Naive thymus-derived CD8-positive, alpha-beta T cell (primary cell): ENCODE results near the gene GJD3. TPM values are rescaled to one million over a fixed set of nuclear protein-coding genes. Genes with fewer than 3 reads are reported as not detected.
"Not testable (repeated sequence)": the region's sequence is repeated elsewhere in the genome, so short reads cannot be mapped to it uniquely, and the experiment has no call there.

Experiments used
- ATAC-seq, 2 donors: fragments of 150-1000 bp; cut with Tn5 transposase in 1 of 2; sonication (Bioruptor Pico), chemical (Tn5 transposase) in 1 of 2; 1 replicate in 1 of 2; 2 replicates in 1 of 2; pipeline ENCODE4 v1.10.0; 2021; ENCODE audit warnings: mild to moderate bottlenecking in 2 of 2, moderate library complexity in 2 of 2
- POLR2A ChIA-PET: fragments of 350-600 bp; sonication (Branson Sonifier 250); formaldehyde crosslinking; loops from one replicate; lab custom pipeline; 2021; ENCODE audit warnings: antibody characterized with exemption; lab: Charles Lee
- DNase-seq, 10 donors: peaks; one replicate each; pipeline versions ENCODE4 v3.0.0 to v3.0.0-alpha.2; 2020 to 2022
- H3K27ac Mint-ChIP-seq, 10 donors: one replicate each; pipeline ENCODE4 v1.8.0; 2020 to 2022; ENCODE audit warnings: mild to moderate bottlenecking in 10 of 10, mixed read lengths in 10 of 10, moderate library complexity in 4 of 10, inconsistent platforms in 1 of 10
- H3K27me3 Mint-ChIP-seq, 5 donors: one replicate each; pipeline ENCODE4 v1.8.0; 2021 to 2022; ENCODE audit warnings: mixed read lengths in 5 of 5
- H3K36me3 Mint-ChIP-seq, 3 donors: one replicate each; pipeline ENCODE4 v1.8.0; 2020 to 2022; ENCODE audit warnings: mixed read lengths in 3 of 3, mild to moderate bottlenecking in 2 of 3, inconsistent platforms in 1 of 3
- H3K4me1 Mint-ChIP-seq, 4 donors: one replicate each; pipeline ENCODE4 v1.8.0; 2021 to 2022; ENCODE audit warnings: mixed read lengths in 4 of 4
- H3K4me3 Mint-ChIP-seq, 10 donors: one replicate each; pipeline ENCODE4 v1.8.0; 2020 to 2022; ENCODE audit warnings: mild to moderate bottlenecking in 10 of 10, mixed read lengths in 10 of 10, moderate library complexity in 6 of 10, inconsistent platforms in 1 of 10
- H3K9me3 Mint-ChIP-seq, 9 donors: one replicate each; pipeline ENCODE4 v1.8.0; 2020 to 2022; ENCODE audit warnings: mixed read lengths in 9 of 9, mild to moderate bottlenecking in 3 of 9, inconsistent platforms in 1 of 9, moderate library complexity in 1 of 9
- polyA plus RNA-seq, 3 donors: library from polyadenylated mRNA; unstranded; fragments of 300-500 nt; fragmentation: Illumina TruSeq; gene quantifications; one replicate each; pipeline ENCODE4 v1.2.3, GENCODE V29; 2021
- total RNA-seq, 8 experiments: library from RNA in 2 of 8; stranded (reverse) in 2 of 8; gene quantifications; one replicate each; pipeline ENCODE4 v1.2.3 and lab custom pipeline; 2021 to 2026

Gene GJD3
- total and polyA plus RNA-seq, 5 experiments from 2014 or later: not detected

DNA sequence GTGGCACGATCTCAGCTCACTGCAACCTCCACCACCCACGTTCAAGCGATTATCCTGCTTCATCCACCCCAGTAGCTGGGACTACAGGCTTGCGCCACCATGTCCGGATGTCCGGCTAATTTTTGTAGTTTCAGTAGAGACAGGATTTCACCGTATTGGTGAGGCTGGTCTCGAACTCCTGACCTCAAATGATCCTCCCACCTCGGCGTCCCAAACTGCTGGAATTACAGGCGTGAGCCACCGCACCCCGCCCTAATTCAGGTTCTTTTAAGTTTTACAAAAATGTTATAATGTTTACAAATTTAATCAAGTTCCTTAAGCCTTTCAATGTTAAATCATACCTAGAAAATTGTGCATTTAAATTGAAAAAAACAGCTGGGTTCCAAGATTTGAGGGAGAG, 13.3 kb upstream of the GJD3 start:
- peaks cover 3 to 10% (median 6%) of the 10 kb centered on the region in 4 donors for H3K4me1 Mint-ChIP-seq
- no peak overlapping the region for H3K4me3 Mint-ChIP-seq
- POLR2A ChIA-PET: no interaction called here
- H3K9me3 Mint-ChIP-seq: no peaks in the 10 kb centered on the region
- H3K27ac Mint-ChIP-seq: no peak overlapping the region
- ATAC-seq (no peak), DNase-seq (no peak)
- H3K27me3 Mint-ChIP-seq: peaks cover 0 to 7% (median 5%) of the 10 kb centered on the region in 5 donors
- H3K36me3 Mint-ChIP-seq: no peaks in the 10 kb centered on the region

DNA sequence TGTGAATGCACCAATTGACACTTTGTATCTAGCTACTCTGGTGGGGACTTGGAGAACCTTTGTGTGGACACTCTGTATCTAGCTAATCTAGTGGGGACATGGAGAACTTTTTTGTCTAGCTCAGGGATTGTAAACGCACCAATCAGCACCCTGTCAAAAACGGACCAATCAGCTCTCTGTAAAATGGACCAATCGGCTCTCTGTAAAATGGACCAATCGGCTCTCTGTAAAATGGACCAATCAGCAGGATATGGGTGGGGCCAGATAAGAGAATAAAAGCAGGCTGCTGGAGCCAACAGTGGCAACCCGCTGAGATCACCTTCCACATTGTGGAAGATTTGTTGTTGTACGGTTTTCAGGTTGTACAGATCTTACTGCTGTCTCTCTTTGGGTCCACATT, 12.0 kb upstream of the GJD3 start:
- peak in 2 of 10 donors; percentile 22 to 27 for DNase-seq
- not testable (repeated sequence) for ATAC-seq, H3K9me3 Mint-ChIP-seq, H3K4me1 Mint-ChIP-seq, H3K27me3 Mint-ChIP-seq, H3K36me3 Mint-ChIP-seq, H3K27ac Mint-ChIP-seq
- POLR2A ChIA-PET: interaction anchor here (0.7 kb wide), 1 partner anchor 157 kb away, joined by 4 read pairs; no protein-coding TSS in a partner anchor
- peak overlapping the region in 7 of 10 donors; percentile 2 to 64 (median 24) for H3K4me3 Mint-ChIP-seq

DNA sequence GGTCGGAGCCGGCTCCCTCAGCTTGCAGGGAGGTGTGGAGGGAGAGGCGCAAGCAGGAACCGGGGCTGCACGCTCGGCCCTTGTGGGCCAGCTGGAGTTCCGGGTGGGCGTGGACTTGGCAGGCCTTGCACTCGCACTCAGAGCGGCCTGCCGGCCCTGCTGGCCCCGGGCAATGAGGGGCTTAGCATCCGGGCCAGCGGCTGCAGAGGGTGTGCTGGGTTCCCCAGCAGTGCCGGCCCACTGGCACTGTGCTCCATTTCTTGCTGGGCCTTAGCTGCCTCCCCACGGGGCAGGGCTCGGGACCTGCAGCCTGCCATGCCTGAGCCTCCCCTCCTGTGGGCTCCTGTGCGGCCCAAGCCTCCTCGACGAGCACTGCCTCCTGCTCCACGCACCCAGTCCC, 11.2 kb upstream of the GJD3 start:
- peaks cover 4 to 15% (median 10%) of the 10 kb centered on the region in 4 donors for H3K4me1 Mint-ChIP-seq
- H3K4me3 Mint-ChIP-seq, ATAC-seq, DNase-seq, H3K9me3 Mint-ChIP-seq, H3K27me3 Mint-ChIP-seq, H3K36me3 Mint-ChIP-seq, H3K27ac Mint-ChIP-seq: not testable (repeated sequence)
- POLR2A ChIA-PET: interaction anchor here (0.7 to 1.3 kb wide), 2 partner anchors 10 to 157 kb away, joined by 4 to 7 read pairs; no protein-coding TSS in a partner anchor

DNA sequence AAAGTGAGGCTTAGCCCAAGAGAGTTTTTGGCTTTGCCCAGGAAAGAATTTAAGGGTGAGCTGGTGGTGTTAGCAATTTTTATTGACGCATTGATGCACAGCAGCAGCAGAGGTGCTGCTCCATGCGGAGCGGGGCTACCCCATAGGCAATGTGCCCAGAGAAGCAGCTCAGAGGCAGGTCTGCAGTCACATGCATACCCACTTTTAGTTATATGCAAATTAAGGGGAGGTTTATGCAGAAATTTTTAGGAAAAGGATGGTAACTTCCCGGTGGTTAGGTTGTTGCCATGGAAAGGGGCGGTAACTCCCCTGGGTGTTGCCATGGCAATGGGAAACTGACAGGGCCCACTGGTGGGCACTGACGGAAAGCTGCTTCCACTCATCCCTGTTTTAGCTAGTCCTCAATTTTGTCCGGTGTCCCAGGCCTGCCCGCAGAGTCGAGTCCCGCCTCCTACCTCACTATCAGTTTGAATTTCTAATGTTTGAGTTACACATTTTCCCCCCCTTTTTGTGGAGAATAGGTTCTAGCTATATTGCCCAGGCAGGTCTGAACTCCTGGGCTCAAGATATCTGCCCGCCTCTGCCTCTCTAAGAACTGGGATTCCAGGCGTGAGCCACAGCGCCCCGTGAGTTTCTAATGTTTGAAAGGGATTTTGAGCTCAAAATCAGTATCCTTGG, 10.4 kb upstream of the GJD3 start:
- no peaks in the 10 kb centered on the region for H3K9me3 Mint-ChIP-seq
- no peak for ATAC-seq
- peaks cover 0 to 7% (median 2%) of the 10 kb centered on the region in 5 donors for H3K27me3 Mint-ChIP-seq
- peaks cover 5 to 15% (median 10%) of the 10 kb centered on the region in 4 donors for H3K4me1 Mint-ChIP-seq
- H3K4me3 Mint-ChIP-seq: no peak overlapping the region
- no peak for DNase-seq
- POLR2A ChIA-PET: interaction anchor here (0.6 to 1.3 kb wide), 2 partner anchors 9 to 98 kb away, joined by 4 to 7 read pairs; no protein-coding TSS in a partner anchor
- no peaks in the 10 kb centered on the region for H3K36me3 Mint-ChIP-seq
- H3K27ac Mint-ChIP-seq: no peak overlapping the region

DNA sequence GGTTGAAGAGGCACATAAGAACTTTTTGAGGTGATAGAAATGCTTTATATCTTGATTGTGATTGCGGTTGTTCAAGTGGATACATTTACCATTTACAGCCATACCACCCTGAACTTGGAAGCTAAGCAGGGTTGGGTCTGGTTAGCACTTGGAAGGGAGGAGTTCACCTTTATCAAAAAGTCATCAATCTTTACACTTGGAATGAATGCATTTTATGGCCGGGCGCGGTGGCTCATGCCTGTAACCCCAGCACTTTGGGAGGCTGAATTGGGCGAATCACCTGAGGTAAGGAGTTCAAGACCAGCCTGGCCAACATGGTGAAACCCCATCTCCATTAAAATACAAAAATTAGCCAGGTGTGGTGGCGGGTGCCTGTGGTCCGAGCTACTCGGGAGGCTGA, 9.5 kb upstream of the GJD3 start:
- no peaks in the 10 kb centered on the region for H3K36me3 Mint-ChIP-seq
- H3K4me1 Mint-ChIP-seq: peaks cover 6 to 15% (median 10%) of the 10 kb centered on the region in 4 donors
- POLR2A ChIA-PET: interaction anchor here (0.6 kb wide), 1 partner anchor 97 kb away, joined by 4 read pairs; no protein-coding TSS in a partner anchor
- H3K4me3 Mint-ChIP-seq: no peak overlapping the region
- ATAC-seq: no peak
- no peak overlapping the region for H3K27ac Mint-ChIP-seq
- no peaks in the 10 kb centered on the region for H3K9me3 Mint-ChIP-seq
- H3K27me3 Mint-ChIP-seq: peaks cover 0 to 7% (median 2%) of the 10 kb centered on the region in 5 donors
- DNase-seq: no peak

DNA sequence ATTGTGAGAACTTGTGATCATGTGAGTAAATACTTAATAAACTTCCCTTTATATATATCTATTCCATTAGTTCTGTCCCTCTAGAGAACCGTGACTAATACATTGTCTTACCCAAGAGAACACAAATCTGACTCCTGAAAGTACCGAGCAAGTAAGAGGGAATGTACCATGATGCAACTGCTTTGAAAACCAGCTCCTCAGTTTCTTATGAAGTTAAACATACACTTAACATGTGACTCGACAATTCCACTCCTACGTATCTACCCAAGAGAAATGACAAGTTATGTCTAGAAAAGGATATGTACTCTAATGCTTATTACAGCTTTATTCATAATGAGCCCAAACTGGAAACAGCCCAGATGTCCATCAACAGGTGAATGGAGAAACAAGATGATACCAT, 8.8 kb upstream of the GJD3 start:
- no peak overlapping the region for H3K27ac Mint-ChIP-seq
- ATAC-seq: no peak
- no peak for DNase-seq
- no peaks in the 10 kb centered on the region for H3K36me3 Mint-ChIP-seq
- POLR2A ChIA-PET: interaction anchor here (0.6 kb wide), 1 partner anchor 23 kb away, joined by 3 read pairs; no protein-coding TSS in a partner anchor
- H3K9me3 Mint-ChIP-seq: no peaks in the 10 kb centered on the region
- H3K4me1 Mint-ChIP-seq: peaks cover 6 to 15% (median 10%) of the 10 kb centered on the region in 4 donors
- H3K27me3 Mint-ChIP-seq: peaks cover 0 to 7% (median 2%) of the 10 kb centered on the region in 5 donors
- no peak overlapping the region for H3K4me3 Mint-ChIP-seq

DNA sequence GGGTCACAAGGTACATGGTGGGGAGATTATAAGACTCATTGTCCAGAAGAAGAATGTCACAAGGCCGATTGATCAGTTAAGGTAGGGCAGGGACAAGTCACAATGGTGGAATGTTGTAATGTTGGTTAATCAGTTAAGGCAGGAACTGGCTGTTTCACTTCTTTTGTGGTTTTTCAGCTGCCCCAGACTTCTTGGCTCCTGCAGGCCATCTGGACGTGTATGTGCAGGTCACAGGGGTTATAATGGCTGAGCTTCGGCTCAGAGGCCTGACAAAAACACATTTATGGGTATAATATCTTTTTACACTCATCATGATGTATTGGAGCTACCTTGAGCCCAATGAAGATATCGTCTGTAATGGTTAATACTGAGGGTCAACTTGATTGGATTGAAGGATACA, 8.1 kb upstream of the GJD3 start:
- not testable (repeated sequence) for H3K27ac Mint-ChIP-seq, H3K36me3 Mint-ChIP-seq, ATAC-seq, H3K27me3 Mint-ChIP-seq, H3K4me3 Mint-ChIP-seq, H3K9me3 Mint-ChIP-seq, DNase-seq
- H3K4me1 Mint-ChIP-seq: peaks cover 6 to 15% (median 10%) of the 10 kb centered on the region in 4 donors
- POLR2A ChIA-PET: interaction anchor here (0.6 kb wide), 1 partner anchor 22 kb away, joined by 3 read pairs; no protein-coding TSS in a partner anchor

DNA sequence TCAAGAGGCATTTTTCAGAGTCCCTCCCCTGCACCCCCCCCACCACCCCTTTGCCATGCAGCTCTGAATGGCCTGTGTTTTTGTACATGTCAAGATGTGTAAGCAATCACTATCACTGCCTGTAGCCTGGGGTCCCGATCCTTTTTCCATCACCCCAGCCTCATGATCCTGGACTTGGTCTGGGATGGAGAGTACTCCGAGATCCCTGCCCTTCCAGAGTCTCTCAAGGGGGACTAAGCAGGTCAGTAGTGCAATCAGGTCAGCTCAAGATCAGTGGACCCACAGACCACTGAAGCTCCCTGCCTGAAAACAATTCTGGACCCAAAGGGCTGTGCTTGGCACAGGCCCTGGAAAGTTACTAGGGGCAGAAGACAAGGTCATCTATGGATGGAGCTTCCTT, 7.5 kb upstream of the GJD3 start:
- Mint-ChIP-seq H3K9me3 (no peaks in the 10 kb centered on the region), H3K36me3 (no peaks in the 10 kb centered on the region), H3K4me3 (no peak overlapping the region), H3K27ac (peak overlapping the region in 1 of 10 donors; percentile 8), H3K4me1 (peaks cover 6 to 14% (median 9%) of the 10 kb centered on the region in 4 donors), H3K27me3 (peaks cover 0 to 5% (median 2%) of the 10 kb centered on the region in 5 donors)
- DNase-seq (no peak), ATAC-seq (no peak)
- POLR2A ChIA-PET: no interaction called here

DNA sequence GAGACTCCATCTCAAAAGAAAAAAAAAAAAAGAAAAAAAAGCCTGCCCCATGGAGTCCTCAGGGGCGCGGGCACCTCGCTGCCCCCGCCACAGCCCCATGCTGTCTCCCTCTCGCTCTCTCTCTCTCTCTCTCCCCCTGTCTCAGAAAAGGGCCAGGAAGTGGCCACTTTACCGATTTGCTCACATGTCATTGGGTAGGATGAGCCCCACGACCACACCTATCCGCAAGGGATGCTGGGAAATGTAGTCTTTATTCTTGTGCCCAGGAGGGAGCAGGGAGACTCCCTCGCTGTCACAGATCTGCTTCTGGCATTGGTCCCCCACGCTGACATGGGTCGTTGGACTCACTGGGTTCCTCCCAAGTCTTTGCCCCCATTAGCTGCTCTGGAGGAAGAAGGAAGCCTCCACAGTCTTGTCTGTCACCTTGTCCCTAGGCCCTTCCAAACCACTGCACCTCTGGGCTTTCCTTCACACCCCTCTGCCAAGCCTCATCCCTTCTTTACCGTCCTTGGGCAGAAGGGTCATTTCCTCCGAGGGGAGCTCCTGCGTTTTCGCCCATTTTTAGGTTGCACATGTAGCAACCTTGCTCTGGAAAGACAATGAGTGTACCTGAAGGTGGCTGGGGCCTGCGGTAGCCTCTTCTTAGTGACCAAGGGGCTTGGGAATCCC, 6.9 kb upstream of the GJD3 start:
- peak in 2 of 10 donors; percentile 31 to 42 for DNase-seq
- H3K27me3 Mint-ChIP-seq: peaks cover 0 to 1% (median 0%) of the 10 kb centered on the region in 5 donors
- H3K4me1 Mint-ChIP-seq: peaks cover 2 to 7% (median 4%) of the 10 kb centered on the region in 4 donors
- H3K9me3 Mint-ChIP-seq: no peaks in the 10 kb centered on the region
- ATAC-seq: peak; percentile 52 to 82
- no peaks in the 10 kb centered on the region for H3K36me3 Mint-ChIP-seq
- peak overlapping the region in 1 of 10 donors; percentile 18 for H3K27ac Mint-ChIP-seq
- no peak overlapping the region for H3K4me3 Mint-ChIP-seq
- POLR2A ChIA-PET: no interaction called here

DNA sequence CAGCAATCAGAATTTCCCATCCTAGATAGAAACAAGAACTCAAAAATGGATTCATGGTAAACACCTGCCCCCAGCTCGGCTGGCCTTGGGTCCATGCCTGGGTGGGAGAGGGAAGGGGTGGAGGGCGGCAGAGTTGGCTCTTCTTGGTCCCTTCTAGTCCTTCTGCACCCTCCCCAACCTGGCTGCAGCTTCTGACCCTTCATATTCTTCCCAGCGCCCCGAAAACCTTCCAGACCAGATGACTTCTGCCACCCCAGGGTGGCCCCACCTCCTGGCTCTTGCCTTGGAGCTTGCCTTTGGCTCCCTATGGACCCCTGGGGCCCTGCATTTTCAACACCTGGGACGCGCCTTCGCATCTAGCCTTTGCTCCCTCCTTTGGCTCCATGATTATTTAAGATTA, 5.4 kb upstream of the GJD3 start:
- DNase-seq (no peak), ATAC-seq (no peak)
- Mint-ChIP-seq H3K4me3 (no peak overlapping the region), H3K4me1 (peaks cover 2 to 6% (median 4%) of the 10 kb centered on the region in 4 donors), H3K36me3 (no peaks in the 10 kb centered on the region), H3K9me3 (no peaks in the 10 kb centered on the region), H3K27me3 (peaks cover 0 to 1% (median 0%) of the 10 kb centered on the region in 5 donors), H3K27ac (peak overlapping the region in 1 of 10 donors; percentile 45)
- POLR2A ChIA-PET: interaction anchor here (0.7 kb wide), 1 partner anchor 148 kb away, joined by 3 read pairs; no protein-coding TSS in a partner anchor

DNA sequence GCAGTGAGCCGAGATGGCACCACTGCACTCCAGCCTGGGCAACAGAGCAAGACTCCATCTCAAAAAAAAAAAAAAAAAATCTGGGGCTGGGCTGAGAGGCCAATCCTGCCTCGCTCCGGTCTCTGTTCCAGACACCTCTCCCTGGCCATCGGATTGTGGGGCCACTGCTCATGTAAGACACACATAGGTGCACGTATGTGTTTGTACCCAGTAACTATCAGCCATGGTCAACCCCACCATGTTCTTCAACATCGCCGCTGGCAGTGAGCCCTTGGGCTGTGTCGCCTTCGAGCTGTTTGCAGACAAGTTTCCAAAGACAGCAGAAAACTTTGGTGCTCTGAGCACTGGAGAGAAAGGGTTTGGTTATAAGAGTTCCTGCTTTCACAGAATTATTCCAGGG, 3.2 kb upstream of the GJD3 start:
- H3K27ac Mint-ChIP-seq, H3K9me3 Mint-ChIP-seq, H3K36me3 Mint-ChIP-seq, DNase-seq, ATAC-seq, H3K27me3 Mint-ChIP-seq, H3K4me3 Mint-ChIP-seq: not testable (repeated sequence)
- POLR2A ChIA-PET: interaction anchor here (0.6 to 0.8 kb wide), 3 partner anchors 13 to 58 kb away, joined by 3 to 5 read pairs (median 3); no protein-coding TSS in a partner anchor
- H3K4me1 Mint-ChIP-seq: peaks cover 5 to 14% (median 6%) of the 10 kb centered on the region in 4 donors

DNA sequence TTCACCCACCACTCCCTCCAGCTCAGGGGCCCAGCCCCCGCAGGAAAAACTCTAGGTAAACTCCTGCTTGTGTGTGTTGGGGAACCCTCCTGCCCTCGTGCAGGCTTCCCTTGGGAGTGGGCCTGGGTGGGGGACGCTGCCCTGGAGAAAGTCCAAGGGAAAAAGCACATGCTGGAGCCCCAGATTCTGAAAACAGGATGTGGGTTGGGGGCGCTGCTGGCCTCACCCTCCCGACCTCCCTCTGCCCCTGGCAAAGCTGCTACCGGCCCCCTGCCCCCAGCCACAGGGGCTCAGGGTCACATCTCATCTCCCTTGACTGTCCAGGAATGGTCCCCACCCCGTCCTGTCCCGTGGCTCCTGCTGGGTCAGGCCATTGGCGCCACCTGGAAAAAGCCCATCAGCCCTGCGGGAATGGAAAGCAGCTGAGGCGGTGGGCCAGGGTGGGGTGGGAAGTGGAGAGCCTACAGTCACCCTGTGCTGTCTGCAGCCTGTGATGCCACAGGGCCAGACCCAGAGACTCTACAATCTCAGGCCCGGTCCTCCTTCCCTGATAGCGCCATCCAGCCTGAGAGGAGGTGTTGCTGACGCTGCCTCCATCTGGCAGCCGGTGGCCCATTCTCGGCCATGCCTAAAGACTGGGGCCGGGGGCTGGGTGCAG, 2.5 kb upstream of the GJD3 start:
- Mint-ChIP-seq H3K27ac (peak overlapping the region in 1 of 10 donors; percentile 40), H3K4me1 (peaks cover 6 to 20% (median 10%) of the 10 kb centered on the region in 4 donors), H3K4me3 (no peak overlapping the region), H3K27me3 (peaks cover 0 to 15% (median 4%) of the 10 kb centered on the region in 5 donors), H3K9me3 (no peaks in the 10 kb centered on the region), H3K36me3 (no peaks in the 10 kb centered on the region)
- POLR2A ChIA-PET: interaction anchor here (0.6 to 0.8 kb wide), 3 partner anchors 12 to 59 kb away, joined by 3 to 5 read pairs (median 3); no protein-coding TSS in a partner anchor
- ATAC-seq (no peak), DNase-seq (no peak)
